Vagina (tissue), 2 donors: ENCODE results near the gene MTMR2.

ENCODE experiments used
- CTCF ChIP-seq, 3 experiments: fragments of 450-650 bp in 2 of 3; fragments of 200-600 bp in 1 of 3; sonication (generic) in 1 of 3; IDR thresholded peaks; one replicate each; pipeline ENCODE4 v1.5.1; 2017 to 2019; ENCODE audit warnings: antibody characterized with exemption in 3 of 3, mild to moderate bottlenecking in 2 of 3, moderate library complexity in 2 of 3
- POLR2A ChIP-seq, 2 donors: fragments of 450-650 bp; IDR thresholded peaks; one replicate each; pipeline ENCODE4 v1.6.1; 2017; ENCODE audit warnings: antibody characterized with exemption in 2 of 2, mild to moderate bottlenecking in 2 of 2, moderate library complexity in 2 of 2
- POLR2AphosphoS5 ChIP-seq, 2 donors: sonication (generic); formaldehyde crosslinking; IDR thresholded peaks; one replicate each; pipeline ENCODE4 v1.9.0; 2017; ENCODE audit warnings: antibody characterized with exemption in 2 of 2, mild to moderate bottlenecking in 2 of 2, low read depth in 1 of 2; ENCODE audit not compliant: insufficient read depth in 1 of 2

- TF ChIP-seq CTCF (IDR thresholded peaks at IDR 0.05) (no peak), POLR2AphosphoS5 (IDR thresholded peaks at IDR 0.05; ENCODE audit: insufficient read depth in 1 of 2, low read depth in 1 of 2) (no peak), POLR2A (IDR thresholded peaks at IDR 0.05) (no peak)
Measured at GRCh38 chr11:95895815-95896214, 28.1 kb downstream of the MTMR2 start.
